A549 (cell line): ENCODE data around the gene GYS2. TPM values are rescaled to one million over a fixed set of nuclear protein-coding genes. Genes with fewer than 3 reads are reported as not detected.

ENCODE experiments used
- ATAC-seq, 2 experiments: fragments of 200-7000 bp in 1 of 2; fragments of >200 bp in 1 of 2; cut with Nextera tagmentation in 1 of 2; cut with Tn5 transposase in 1 of 2; 3 replicates each; pipeline versions ENCODE4 v1.8.0 to v1.9.1; 2018 to 2020; ENCODE audit warnings: mild to moderate bottlenecking in 1 of 2, moderate library complexity in 1 of 2
- CTCF ChIA-PET: fragments of 300-600 bp; sonication (Branson Sonifier 250); formaldehyde crosslinking; extraction: SDS; loops from one replicate; lab custom pipeline; 2021; ENCODE audit warnings: antibody characterized with exemption, inconsistent platforms; lab: Yijun Ruan, JAX
- POLR2A ChIA-PET: fragments of 350-600 bp; formaldehyde crosslinking; extraction: SDS; loops from one replicate; lab custom pipeline; 2021; ENCODE audit warnings: antibody characterized with exemption, inconsistent platforms; lab: Yijun Ruan, JAX
- DNase-seq, 2 experiments: peaks; one replicate each; pipeline versions ENCODE4 v3.0.0 to v3.0.0-alpha.2; 2011 to 2016; ENCODE audit warnings: low read depth in 1 of 2, low spot score in 1 of 2
- FAIRE-seq: peaks from 2 replicates; lab custom pipeline; 2011; peaks lifted over from hg19 to GRCh38; lab: Jason Lieb, UNC
- H3K27ac ChIP-seq, 2 experiments: fragments of >200 bp; sonication (Bioruptor Twin); formaldehyde crosslinking; 3 replicates each; pipeline ENCODE4 v1.5.1; 2016 to 2017
- H3K4me1 ChIP-seq: fragments of >200 bp; sonication (Bioruptor Twin); formaldehyde crosslinking; 3 replicates; pipeline ENCODE4 v1.6.1; 2016
- H3K4me2 ChIP-seq: fragments of >200 bp; sonication (Bioruptor Twin); formaldehyde crosslinking; 3 replicates; pipeline ENCODE4 v1.6.1; 2016
- H3K4me3 ChIP-seq: fragments of >200 bp; sonication (Bioruptor Twin); formaldehyde crosslinking; 3 replicates; pipeline ENCODE4 v1.5.1; 2016
- H3K9me3 ChIP-seq: fragments of >200 bp; sonication (Bioruptor Twin); formaldehyde crosslinking; 3 replicates; pipeline ENCODE4 v1.6.1; 2016
- BHLHE40 ChIP-seq: IDR thresholded peaks from 2 replicates; pipeline ENCODE4 v1.6.1; 2012; ENCODE audit warnings: low read depth, low read length, inconsistent platforms
- CBX8 ChIP-seq: fragments of 200-600 bp; sonication (generic); IDR thresholded peaks from 2 replicates; pipeline ENCODE4 v1.6.1; 2016
- CHD2 ChIP-seq: fragments of 150-350 bp; IDR thresholded peaks from 2 replicates; pipeline ENCODE4 v1.6.1; 2014; ENCODE audit warnings: low read length; ENCODE audit not compliant: partially characterized antibody
- EHMT2 ChIP-seq: fragments of 200-600 bp; sonication (generic); IDR thresholded peaks from 2 replicates; pipeline ENCODE4 v1.6.1; 2016; ENCODE audit warnings: antibody characterized with exemption, low read depth, mild to moderate bottlenecking, moderate library complexity
- FOSB ChIP-seq: fragments of 250-450 bp; sonication (Bioruptor Pico); IDR thresholded peaks from 2 replicates; pipeline ENCODE4 v1.5.0; 2020; ENCODE audit warnings: mild to moderate bottlenecking, moderate library complexity
- HDAC2 ChIP-seq: fragments of 200-600 bp; sonication (generic); IDR thresholded peaks from 2 replicates; pipeline ENCODE4 v1.6.1; 2016
- HMGXB4 ChIP-seq: fragments of 250-450 bp; sonication (Bioruptor Pico); IDR thresholded peaks from 2 replicates; pipeline ENCODE4 v1.5.0; 2021; ENCODE audit warnings: mild to moderate bottlenecking, moderate library complexity, borderline replicate concordance
- HOXB5 ChIP-seq: fragments of 250-450 bp; sonication (Bioruptor Pico); IDR thresholded peaks from 2 replicates; pipeline ENCODE4 v1.5.0; 2020; ENCODE audit warnings: mild to moderate bottlenecking, moderate library complexity
- KDM5A ChIP-seq: fragments of 200-600 bp; sonication (generic); IDR thresholded peaks from 2 replicates; pipeline ENCODE4 v1.6.1; 2016; ENCODE audit warnings: antibody characterized with exemption, mild to moderate bottlenecking
- MAX ChIP-seq: IDR thresholded peaks from 2 replicates; pipeline ENCODE4 v1.6.1; 2012
- NPAS2 ChIP-seq: fragments of 250-450 bp; sonication (Bioruptor Pico); IDR thresholded peaks from 2 replicates; pipeline ENCODE4 v1.8.0; 2022; ENCODE audit warnings: mild to moderate bottlenecking, moderate library complexity, borderline replicate concordance
- PBX3 ChIP-seq: IDR thresholded peaks from 2 replicates; pipeline ENCODE4 v1.6.1; 2012
- POLR2AphosphoS2 ChIP-seq: conservative IDR thresholded peaks from 2 replicates; pipeline ENCODE4 v1.6.1; 2012; ENCODE audit warnings: low read length, improper control_type of control experiment, inconsistent platforms
- RAD21 ChIP-seq, 2 experiments: fragments of >200 bp in 1 of 2; sonication (Bioruptor Twin) in 1 of 2; formaldehyde crosslinking in 1 of 2; IDR thresholded peaks in 1 of 2; conservative IDR thresholded peaks in 1 of 2; 2 replicates in 1 of 2; 3 replicates in 1 of 2; pipeline ENCODE4 v1.6.1; 2012 to 2018; ENCODE audit warnings: inconsistent platforms in 1 of 2
- RNF2 ChIP-seq: fragments of 200-600 bp; sonication (generic); IDR thresholded peaks from 2 replicates; pipeline ENCODE4 v1.6.1; 2016; ENCODE audit warnings: low read depth, mild to moderate bottlenecking, antibody characterized with exemption, moderate library complexity, borderline replicate concordance
- ZSCAN20 ChIP-seq: fragments of 250-450 bp; sonication (Bioruptor Pico); IDR thresholded peaks from 2 replicates; pipeline ENCODE4 v1.8.0; 2022; ENCODE audit warnings: mild to moderate bottlenecking, moderate library complexity
- WGBS: methylation state at CpG from one replicate; pipeline ENCODE4 v1.1.6; 2017; ENCODE audit errors: missing lambda C conversion rate; 5-methylcytosine and 5-hydroxymethylcytosine counted together
- polyA plus RNA-seq, 4 experiments: library from polyadenylated mRNA; depleted of rRNA in 3 of 4; stranded (reverse); fragments of >200 nt; fragmentation: RNase III in 1 of 4; extraction: RNeasy Plus Mini Kit Qiagen cat#74134 plus additional on column Dnase treatment in 1 of 4; gene quantifications; 2 replicates in 3 of 4; 3 replicates in 1 of 4; pipeline ENCODE4 v1.2.3, GENCODE V29; 2011 to 2017

Gene GYS2
- polyA plus RNA-seq, 2 of the 4 experiments (the other 2 are of a cell fraction) = 0.19 TPM; not detected in 1

- no peak overlapping the region for H3K4me2 ChIP-seq
- ATAC-seq (no peak; a peak in 1 of 6 replicates), DNase-seq (no peak), FAIRE-seq (no peak)
- H3K4me1 ChIP-seq = no peaks in the 10 kb centered on the region
- no peak for TF ChIP-seq PBX3
- POLR2A ChIA-PET = no interaction called here
- H3K27ac ChIP-seq = no peak overlapping the region
- CTCF ChIA-PET = interaction anchor here (1.4 kb wide), 1 partner anchor 11 kb away, joined by 4 read pairs; no protein-coding TSS in a partner anchor
- no peaks in the 10 kb centered on the region for H3K9me3 ChIP-seq
- H3K4me3 ChIP-seq = no peak overlapping the region
Observed at GRCh38 chr12:21553329-21553675, 51.3 kb downstream of the GYS2 start.

GRCh38 chr12:21552635-21553328, 51.9 kb downstream of the GYS2 start:
- no peak for TF ChIP-seq CBX8
- POLR2A ChIA-PET = no interaction called here
- FAIRE-seq (no peak), ATAC-seq (no peak), DNase-seq (no peak)
- Histone ChIP-seq H3K9me3 (no peaks in the 10 kb centered on the region), H3K4me2 (no peak overlapping the region), H3K27ac (no peak overlapping the region), H3K4me3 (no peak overlapping the region), H3K4me1 (no peaks in the 10 kb centered on the region)
- CTCF ChIA-PET = interaction anchor here (1.4 kb wide), 1 partner anchor 11 kb away, joined by 4 read pairs; no protein-coding TSS in a partner anchor
- WGBS = 69% methylated on average over 6 of the region's 6 CpGs

GRCh38 chr12:21551841-21552465, 52.7 kb downstream of the GYS2 start:
- no peak overlapping the region for H3K4me2 ChIP-seq
- no peak overlapping the region for H3K4me3 ChIP-seq
- FAIRE-seq (no peak), ATAC-seq (no peak), DNase-seq (no peak)
- H3K9me3 ChIP-seq = no peaks in the 10 kb centered on the region
- no peaks in the 10 kb centered on the region for H3K4me1 ChIP-seq
- ChIA-PET POLR2A (no interaction called here), CTCF (no interaction called here)
- no peak overlapping the region for H3K27ac ChIP-seq
- TF ChIP-seq BHLHE40 (no peak), RNF2 (no peak), RAD21 (conservative IDR thresholded peaks at IDR 0.05 in 1 of 2, IDR thresholded peaks at IDR 0.05 in 1 of 2) (no peak), POLR2AphosphoS2 (no peak), CHD2 (no peak), HOXB5 (CRISPR knock-in tag) (no peak), KDM5A (no peak), HDAC2 (no peak), NPAS2 (no peak), EHMT2 (no peak), ZSCAN20 (no peak), FOSB (CRISPR knock-in tag) (no peak), HMGXB4 (CRISPR knock-in tag) (no peak), MAX (no peak), PBX3 (no peak)
- WGBS = 77% methylated on average over 4 of the region's 4 CpGs
